Osteocyte (in vitro differentiated cells): ENCODE results near the gene DPPA5. TPM values are rescaled to one million over a fixed set of nuclear protein-coding genes. Genes with fewer than 3 reads are reported as not detected.

Source experiments
- DNase-seq: peaks from one replicate; pipeline ENCODE4 v3.0.0; 2021; ENCODE audit warnings: mixed read lengths; ENCODE audit not compliant: unreplicated experiment; ENCODE audit errors: extremely low spot score
- H3K27ac Mint-ChIP-seq: one replicate; pipeline ENCODE4 v1.8.0; 2021; ENCODE audit warnings: mild to moderate bottlenecking, mixed read lengths; ENCODE audit not compliant: unreplicated experiment
- H3K27me3 Mint-ChIP-seq: one replicate; pipeline ENCODE4 v1.8.0; 2021; ENCODE audit warnings: mixed read lengths; ENCODE audit not compliant: unreplicated experiment
- H3K36me3 Mint-ChIP-seq: one replicate; pipeline ENCODE4 v1.8.0; 2021; ENCODE audit warnings: mixed read lengths; ENCODE audit not compliant: unreplicated experiment
- H3K4me1 Mint-ChIP-seq: one replicate; pipeline ENCODE4 v1.8.0; 2021; ENCODE audit warnings: mixed read lengths; ENCODE audit not compliant: unreplicated experiment
- H3K4me3 Mint-ChIP-seq: one replicate; pipeline ENCODE4 v1.8.0; 2021; ENCODE audit warnings: mild to moderate bottlenecking, moderate library complexity, mixed read lengths; ENCODE audit not compliant: unreplicated experiment
- H3K9me3 Mint-ChIP-seq: one replicate; pipeline ENCODE4 v1.8.0; 2021; ENCODE audit warnings: mixed read lengths; ENCODE audit not compliant: unreplicated experiment
- total RNA-seq: library from RNA; stranded (reverse); gene quantifications from 2 replicates; pipeline ENCODE4 v1.2.1, GENCODE V29; 2021
- TF ChIP-seq, protein P1 (sequence below): fragments of 200-600 bp; sonication (generic); IDR thresholded peaks from 2 replicates; pipeline ENCODE4 v1.5.0; 2021; ENCODE audit warnings: antibody characterized with exemption, mild to moderate bottlenecking, moderate library complexity

DPPA5 gene
- total RNA-seq, 1 donor from 2014 or later = not detected

DNA sequence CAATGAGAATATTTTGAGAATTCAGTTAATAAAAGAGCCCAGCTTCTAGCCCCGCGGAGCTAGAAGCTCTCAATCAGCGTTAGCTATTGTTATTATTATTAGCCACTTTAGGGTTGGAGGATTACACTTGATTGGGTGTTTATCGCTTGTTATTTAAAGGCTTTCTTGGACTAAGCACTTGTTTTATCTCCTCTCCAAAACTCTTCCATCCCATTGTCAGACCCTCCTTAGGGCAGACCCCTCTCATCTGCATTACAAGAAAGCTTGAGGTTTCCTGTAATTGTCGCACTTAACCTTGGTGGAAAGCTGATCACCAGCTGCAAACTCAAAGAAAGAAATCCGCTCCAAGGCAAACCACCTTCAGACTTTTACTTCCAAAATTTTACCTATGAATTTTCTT, 4.8 kb downstream of the DPPA5 start:
- no peak overlapping the region for H3K4me3 Mint-ChIP-seq
- H3K9me3 Mint-ChIP-seq = no peaks in the 10 kb centered on the region
- peaks cover 47% of the 10 kb centered on the region for H3K27me3 Mint-ChIP-seq
- H3K36me3 Mint-ChIP-seq = no peaks in the 10 kb centered on the region
- DNase-seq = no peak
- no peaks in the 10 kb centered on the region for H3K4me1 Mint-ChIP-seq
- H3K27ac Mint-ChIP-seq = no peak overlapping the region
- TF ChIP-seq, protein P1, sequence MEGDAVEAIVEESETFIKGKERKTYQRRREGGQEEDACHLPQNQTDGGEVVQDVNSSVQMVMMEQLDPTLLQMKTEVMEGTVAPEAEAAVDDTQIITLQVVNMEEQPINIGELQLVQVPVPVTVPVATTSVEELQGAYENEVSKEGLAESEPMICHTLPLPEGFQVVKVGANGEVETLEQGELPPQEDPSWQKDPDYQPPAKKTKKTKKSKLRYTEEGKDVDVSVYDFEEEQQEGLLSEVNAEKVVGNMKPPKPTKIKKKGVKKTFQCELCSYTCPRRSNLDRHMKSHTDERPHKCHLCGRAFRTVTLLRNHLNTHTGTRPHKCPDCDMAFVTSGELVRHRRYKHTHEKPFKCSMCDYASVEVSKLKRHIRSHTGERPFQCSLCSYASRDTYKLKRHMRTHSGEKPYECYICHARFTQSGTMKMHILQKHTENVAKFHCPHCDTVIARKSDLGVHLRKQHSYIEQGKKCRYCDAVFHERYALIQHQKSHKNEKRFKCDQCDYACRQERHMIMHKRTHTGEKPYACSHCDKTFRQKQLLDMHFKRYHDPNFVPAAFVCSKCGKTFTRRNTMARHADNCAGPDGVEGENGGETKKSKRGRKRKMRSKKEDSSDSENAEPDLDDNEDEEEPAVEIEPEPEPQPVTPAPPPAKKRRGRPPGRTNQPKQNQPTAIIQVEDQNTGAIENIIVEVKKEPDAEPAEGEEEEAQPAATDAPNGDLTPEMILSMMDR = no peak

DNA sequence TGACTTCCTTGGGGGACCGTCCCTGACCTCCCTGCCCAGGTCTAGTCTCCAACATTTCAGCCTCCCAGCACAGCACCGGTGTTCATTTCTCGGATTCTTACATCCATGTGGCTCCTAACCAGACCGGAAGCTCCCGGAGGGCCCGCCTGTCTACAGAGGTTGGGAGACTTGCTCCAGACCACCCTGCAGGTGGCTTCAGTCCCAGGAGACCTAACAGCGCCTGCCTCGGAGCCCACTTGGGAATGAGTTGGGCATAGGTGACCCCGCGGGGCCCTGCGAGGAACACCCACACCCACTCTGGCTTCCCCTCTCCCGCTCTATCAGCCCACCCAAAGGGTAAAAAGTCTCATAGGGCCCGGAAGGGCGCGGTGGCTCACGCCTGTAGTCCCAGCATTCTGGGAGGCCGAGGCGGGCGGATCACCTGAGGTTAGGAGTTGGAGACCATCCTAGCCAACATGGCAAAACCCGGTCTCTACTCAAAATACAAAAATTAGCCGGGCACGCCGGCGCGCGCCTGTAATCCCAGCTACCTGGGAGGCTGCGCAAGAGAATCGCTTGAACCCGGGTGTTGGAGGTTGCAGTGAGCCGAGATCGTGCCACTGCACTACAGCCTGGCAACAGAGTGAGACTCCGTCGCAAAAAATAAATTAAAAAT, 5.4 kb downstream of the DPPA5 start:
- H3K9me3 Mint-ChIP-seq = no peaks in the 10 kb centered on the region
- DNase-seq = no peak
- H3K27ac Mint-ChIP-seq = no peak overlapping the region
- no peaks in the 10 kb centered on the region for H3K4me1 Mint-ChIP-seq
- peaks cover 54% of the 10 kb centered on the region for H3K27me3 Mint-ChIP-seq
- TF ChIP-seq, protein P1 = no peak
- no peaks in the 10 kb centered on the region for H3K36me3 Mint-ChIP-seq
- H3K4me3 Mint-ChIP-seq = no peak overlapping the region

DNA sequence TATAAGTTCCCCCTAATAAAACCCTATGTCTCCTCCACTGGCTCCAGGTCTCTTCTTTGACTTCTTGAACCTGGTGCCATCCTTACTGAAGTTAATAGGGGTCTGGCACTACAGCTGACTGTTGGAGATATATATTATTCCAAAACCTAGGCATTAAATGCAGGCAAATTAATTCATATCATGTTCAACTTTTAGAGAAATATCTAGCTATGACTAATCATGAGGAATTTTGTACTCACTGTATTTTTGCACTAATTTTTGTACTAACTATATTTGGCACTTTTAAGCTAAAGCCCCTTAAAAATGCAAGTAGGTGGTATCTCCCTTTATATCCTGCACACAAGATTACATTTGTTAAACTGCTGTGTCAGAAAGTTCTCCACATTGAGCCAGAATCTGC, 10.9 kb downstream of the DPPA5 start:
- Mint-ChIP-seq H3K9me3 (no peaks in the 10 kb centered on the region), H3K27me3 (peaks cover 41% of the 10 kb centered on the region), H3K4me3 (no peak overlapping the region), H3K36me3 (no peaks in the 10 kb centered on the region), H3K27ac (no peak overlapping the region), H3K4me1 (no peaks in the 10 kb centered on the region)
- TF ChIP-seq, protein P1 = no peak
- no peak for DNase-seq

DNA sequence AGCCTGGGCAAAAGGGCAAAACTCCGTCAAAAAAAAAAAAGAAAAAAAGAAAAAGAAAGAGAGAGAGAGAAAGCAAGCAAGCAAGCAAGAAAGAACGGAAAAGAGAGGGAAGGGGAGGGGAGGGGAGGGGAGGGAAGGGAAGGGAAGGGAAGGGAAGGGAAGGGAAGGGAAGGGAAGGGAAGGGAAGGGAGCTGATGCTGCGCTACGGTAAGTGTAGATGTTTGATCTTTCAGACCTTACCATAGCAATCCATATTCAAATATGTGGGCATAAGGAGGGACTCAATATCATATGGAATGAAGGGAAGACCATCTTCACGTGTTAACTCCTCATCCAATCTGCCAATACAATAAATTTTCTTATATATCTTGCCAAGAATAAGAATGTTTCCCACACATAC, 11.9 kb downstream of the DPPA5 start:
- H3K4me3 Mint-ChIP-seq = no peak overlapping the region
- no peaks in the 10 kb centered on the region for H3K4me1 Mint-ChIP-seq
- no peak overlapping the region for H3K27ac Mint-ChIP-seq
- DNase-seq = no peak
- H3K27me3 Mint-ChIP-seq = peaks cover 33% of the 10 kb centered on the region
- no peaks in the 10 kb centered on the region for H3K9me3 Mint-ChIP-seq
- no peaks in the 10 kb centered on the region for H3K36me3 Mint-ChIP-seq
- TF ChIP-seq, protein P1 = no peak

DNA sequence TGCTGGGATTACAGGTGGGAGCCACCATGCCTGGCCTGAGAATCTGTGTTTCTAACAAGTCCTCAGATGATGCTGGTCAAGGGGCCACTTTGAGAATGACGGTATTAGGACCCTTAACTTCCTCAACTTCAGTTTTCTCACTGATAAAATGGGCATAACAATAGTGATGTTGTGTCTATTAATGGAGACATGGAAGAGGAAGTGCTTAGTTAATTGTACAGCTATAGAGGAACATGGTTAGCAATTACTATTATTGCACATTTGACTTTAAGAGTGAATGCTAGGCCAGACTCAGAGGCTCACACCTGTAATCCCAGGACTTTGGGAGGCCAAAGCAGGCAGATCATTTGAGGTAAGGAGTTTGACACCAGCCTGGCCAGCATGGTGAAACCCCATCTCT, 12.7 kb downstream of the DPPA5 start:
- Mint-ChIP-seq H3K27me3 (peaks cover 25% of the 10 kb centered on the region), H3K36me3 (no peaks in the 10 kb centered on the region), H3K4me3 (no peak overlapping the region), H3K4me1 (no peaks in the 10 kb centered on the region), H3K27ac (no peak overlapping the region), H3K9me3 (no peaks in the 10 kb centered on the region)
- TF ChIP-seq, protein P1 = no peak
- no peak for DNase-seq
